ENCODE results near the gene APOA4. TPM values are rescaled to one million over a fixed set of nuclear protein-coding genes. Genes with fewer than 3 reads are reported as not detected.

Gene APOA4
- total RNA-seq, 1 donor from 2014 or later: not detected

GRCh38 chr11:116787786-116788486, 35.2 kb downstream of the APOA4 start, which contains the start of gene ZPR1:
ZPR1 (minus strand) TSS chr11:116788023; CDS start chr11:116787990, 33 bp downstream.
- peaks cover 18% of the 10 kb centered on the region for H3K4me1 Mint-ChIP-seq (ENCODE audit: unreplicated experiment)
- H3K4me3 Mint-ChIP-seq (ENCODE audit: unreplicated experiment): peak within 1 kb of the TSS; percentile 98
- no peaks in the 10 kb centered on the region for H3K9me3 Mint-ChIP-seq (ENCODE audit: unreplicated experiment)
- H3K36me3 Mint-ChIP-seq (ENCODE audit: unreplicated experiment): peaks cover 15% of the 10 kb centered on the region
- peak within 1 kb of the TSS; percentile 98 for H3K27ac Mint-ChIP-seq (ENCODE audit: unreplicated experiment)
- peak; percentile 91 for DNase-seq (ENCODE audit: extremely low spot score, unreplicated experiment)
- no peaks in the 10 kb centered on the region for H3K27me3 Mint-ChIP-seq (ENCODE audit: unreplicated experiment)
- no peak for TF ChIP-seq CTCF (IDR thresholded peaks at IDR 0.05)

GRCh38 chr11:116787436-116787785, 35.7 kb downstream of the APOA4 start:
- Mint-ChIP-seq H3K4me1 (ENCODE audit: unreplicated experiment) (peaks cover 18% of the 10 kb centered on the region), H3K27ac (ENCODE audit: unreplicated experiment) (peak overlapping the region; percentile 5), H3K36me3 (ENCODE audit: unreplicated experiment) (peaks cover 15% of the 10 kb centered on the region), H3K9me3 (ENCODE audit: unreplicated experiment) (no peaks in the 10 kb centered on the region), H3K27me3 (ENCODE audit: unreplicated experiment) (no peaks in the 10 kb centered on the region), H3K4me3 (ENCODE audit: unreplicated experiment) (peak overlapping the region; percentile 98)
- DNase-seq (ENCODE audit: extremely low spot score, unreplicated experiment): no peak
- TF ChIP-seq CTCF (IDR thresholded peaks at IDR 0.05): no peak

- H3K27me3 Mint-ChIP-seq (ENCODE audit: unreplicated experiment): no peaks in the 10 kb centered on the region
- no peaks in the 10 kb centered on the region for H3K9me3 Mint-ChIP-seq (ENCODE audit: unreplicated experiment)
- H3K4me3 Mint-ChIP-seq (ENCODE audit: unreplicated experiment): peak overlapping the region; percentile 98
- no peak for DNase-seq (ENCODE audit: extremely low spot score, unreplicated experiment)
- H3K4me1 Mint-ChIP-seq (ENCODE audit: unreplicated experiment): peaks cover 18% of the 10 kb centered on the region
- peaks cover 19% of the 10 kb centered on the region for H3K36me3 Mint-ChIP-seq (ENCODE audit: unreplicated experiment)
- H3K27ac Mint-ChIP-seq (ENCODE audit: unreplicated experiment): peak overlapping the region; percentile 5
- no peak for TF ChIP-seq CTCF (IDR thresholded peaks at IDR 0.05)
These were observed 36.1 kb downstream of the APOA4 start for GRCh38 chr11:116786966-116787365.

GRCh38 chr11:116786326-116786725, 36.8 kb downstream of the APOA4 start:
- TF ChIP-seq CTCF (IDR thresholded peaks at IDR 0.05): no peak
- Mint-ChIP-seq H3K27me3 (ENCODE audit: unreplicated experiment) (no peaks in the 10 kb centered on the region), H3K4me3 (ENCODE audit: unreplicated experiment) (peak overlapping the region; percentile 98), H3K9me3 (ENCODE audit: unreplicated experiment) (no peaks in the 10 kb centered on the region), H3K27ac (ENCODE audit: unreplicated experiment) (no peak overlapping the region), H3K36me3 (ENCODE audit: unreplicated experiment) (peaks cover 21% of the 10 kb centered on the region), H3K4me1 (ENCODE audit: unreplicated experiment) (peaks cover 18% of the 10 kb centered on the region)
- DNase-seq (ENCODE audit: extremely low spot score, unreplicated experiment): no peak

GRCh38 chr11:116782728-116783127, 40.4 kb downstream of the APOA4 start:
- Mint-ChIP-seq H3K27ac (ENCODE audit: unreplicated experiment) (no peak overlapping the region), H3K9me3 (ENCODE audit: unreplicated experiment) (no peaks in the 10 kb centered on the region), H3K36me3 (ENCODE audit: unreplicated experiment) (peaks cover 45% of the 10 kb centered on the region), H3K27me3 (ENCODE audit: unreplicated experiment) (no peaks in the 10 kb centered on the region), H3K4me1 (ENCODE audit: unreplicated experiment) (peaks cover 12% of the 10 kb centered on the region), H3K4me3 (ENCODE audit: unreplicated experiment) (no peak overlapping the region)
- no peak for TF ChIP-seq CTCF (IDR thresholded peaks at IDR 0.05)
- DNase-seq (ENCODE audit: extremely low spot score, unreplicated experiment): no peak
